Retinal pigment epithelial cell (primary cell): ENCODE data around the gene TTLL8.

Experiments used
- DNase-seq: peaks from one replicate; pipeline ENCODE4 v3.0.0-alpha.2; 2010; ENCODE audit warnings: low read depth
- H3K4me3 ChIP-seq: 2 replicates; pipeline ENCODE4 v1.5.1; 2011; ENCODE audit warnings: mild to moderate bottlenecking, low read length, control low read depth, moderate library complexity
- CTCF ChIP-seq: conservative IDR thresholded peaks from 2 replicates; pipeline ENCODE4 v1.5.1; 2011; ENCODE audit warnings: low read depth, low read length, control low read depth, inconsistent platforms

TTLL8 gene

DNA sequence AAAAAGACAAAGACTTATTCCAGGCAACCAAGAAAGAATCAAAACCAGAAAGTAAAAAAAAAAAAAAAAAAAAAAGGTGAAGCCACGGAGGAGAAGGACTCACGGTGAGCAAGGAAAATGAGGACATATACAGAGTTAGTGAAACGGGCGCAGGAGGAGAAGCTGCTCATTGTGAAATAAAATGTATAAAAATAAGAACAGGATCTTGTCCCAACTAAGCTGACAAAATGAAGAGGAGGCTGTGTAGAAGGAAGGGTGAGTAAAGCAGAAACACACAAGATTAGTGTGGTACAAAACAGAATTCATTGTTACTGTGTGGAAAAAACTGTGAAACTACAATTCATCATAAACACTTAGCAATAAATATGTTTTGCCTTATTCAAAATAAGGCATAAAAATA lies 53.2 kb downstream of the TTLL8 start:
- DNase-seq, result no peak
- no peak overlapping the region for H3K4me3 ChIP-seq
- TF ChIP-seq CTCF, result no peak

DNA sequence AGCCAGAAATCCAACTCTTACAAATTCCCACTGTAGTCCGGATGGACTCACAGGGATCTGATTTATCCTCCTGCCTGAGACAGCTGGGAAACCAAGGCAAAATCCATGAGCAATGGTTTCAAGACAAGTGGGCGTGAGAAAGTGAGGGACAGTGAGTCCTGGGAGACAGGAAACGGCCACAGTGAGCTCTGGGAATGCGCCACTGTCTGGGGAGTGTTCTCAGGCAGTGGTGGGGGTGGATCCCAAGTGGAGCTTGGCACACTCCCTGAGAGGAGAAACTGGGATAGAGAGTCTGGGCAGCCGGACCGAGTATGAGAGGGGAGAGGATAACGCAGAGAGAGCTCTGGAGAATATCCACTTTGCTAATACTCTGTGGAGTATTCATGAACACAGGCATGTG lies 55.3 kb downstream of the TTLL8 start:
- no peak for TF ChIP-seq CTCF
- H3K4me3 ChIP-seq, result no peak overlapping the region
- no peak for DNase-seq

GRCh38 chr22:50001388-50002231 lies 56.5 kb downstream of the TTLL8 start:
- no peak overlapping the region for H3K4me3 ChIP-seq
- TF ChIP-seq CTCF, result no peak
- no peak for DNase-seq

GRCh38 chr22:50000587-50001387 lies 57.3 kb downstream of the TTLL8 start:
- no peak overlapping the region for H3K4me3 ChIP-seq
- no peak for DNase-seq
- TF ChIP-seq CTCF, result no peak

DNA sequence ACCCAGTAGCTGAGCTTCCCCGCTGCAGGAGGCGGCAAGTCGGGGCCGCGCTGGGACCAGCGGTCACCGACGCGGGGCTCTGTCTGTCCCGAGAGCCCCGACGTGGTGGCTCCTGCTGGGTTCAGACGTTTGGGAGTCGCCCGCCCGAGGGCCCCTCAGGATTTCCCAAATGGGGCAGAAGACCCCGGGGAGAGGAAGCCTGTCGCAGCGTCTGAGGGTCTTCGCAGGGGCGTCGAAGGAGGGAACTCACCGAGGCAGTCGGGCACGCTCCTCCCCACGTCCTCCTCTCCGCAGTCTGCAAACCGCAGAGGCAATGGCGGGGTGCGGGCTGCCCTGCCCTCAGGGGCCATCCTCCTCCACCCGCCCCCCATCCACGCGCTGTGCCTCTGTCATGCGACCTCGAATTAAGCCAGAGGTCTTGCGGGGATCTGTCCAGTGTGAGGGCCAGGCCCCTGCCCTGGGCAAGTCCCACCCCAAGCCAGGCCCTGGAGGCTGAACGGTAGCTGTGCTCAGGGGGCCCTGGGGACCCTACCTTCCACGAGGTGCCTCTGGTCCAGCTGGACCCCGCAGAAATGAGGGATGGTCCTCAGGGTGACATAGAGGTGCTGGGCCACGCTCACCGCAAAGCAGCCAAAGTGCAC lies 58.0 kb downstream of the TTLL8 start:
- peak overlapping the region; percentile 33 for H3K4me3 ChIP-seq
- TF ChIP-seq CTCF, result no peak
- DNase-seq, result no peak

- DNase-seq, result no peak
- no peak for TF ChIP-seq CTCF
- H3K4me3 ChIP-seq, result peak overlapping the region; percentile 38
These were observed 58.8 kb downstream of the TTLL8 start for GRCh38 chr22:49999063-49999945.
